ENCODE results near the gene TBX19.

TBX19 gene

GRCh38 chr1:168320800-168321450, 40.2 kb downstream of the TBX19 start:
- DNase-seq = peak; percentile 15

DNA sequence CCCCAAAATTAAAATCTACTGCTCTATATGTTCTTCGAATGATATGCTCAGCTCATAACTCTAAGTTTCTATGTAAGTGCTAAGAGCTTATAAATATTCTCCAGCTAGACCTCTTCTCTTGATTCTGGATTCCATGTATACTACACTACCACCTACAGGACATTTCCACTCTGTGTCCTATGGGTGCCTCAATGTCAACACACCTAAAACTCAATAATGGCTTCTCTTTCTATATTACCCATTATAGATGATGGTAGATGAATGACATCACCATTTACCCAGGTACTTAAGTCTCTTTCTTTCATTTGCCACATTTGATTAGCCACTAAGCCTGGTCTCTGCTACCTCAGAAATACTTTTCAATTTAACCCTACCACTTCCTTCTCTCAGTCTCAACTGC, 41.3 kb downstream of the TBX19 start:
- DNase-seq = peak; percentile 76

DNA sequence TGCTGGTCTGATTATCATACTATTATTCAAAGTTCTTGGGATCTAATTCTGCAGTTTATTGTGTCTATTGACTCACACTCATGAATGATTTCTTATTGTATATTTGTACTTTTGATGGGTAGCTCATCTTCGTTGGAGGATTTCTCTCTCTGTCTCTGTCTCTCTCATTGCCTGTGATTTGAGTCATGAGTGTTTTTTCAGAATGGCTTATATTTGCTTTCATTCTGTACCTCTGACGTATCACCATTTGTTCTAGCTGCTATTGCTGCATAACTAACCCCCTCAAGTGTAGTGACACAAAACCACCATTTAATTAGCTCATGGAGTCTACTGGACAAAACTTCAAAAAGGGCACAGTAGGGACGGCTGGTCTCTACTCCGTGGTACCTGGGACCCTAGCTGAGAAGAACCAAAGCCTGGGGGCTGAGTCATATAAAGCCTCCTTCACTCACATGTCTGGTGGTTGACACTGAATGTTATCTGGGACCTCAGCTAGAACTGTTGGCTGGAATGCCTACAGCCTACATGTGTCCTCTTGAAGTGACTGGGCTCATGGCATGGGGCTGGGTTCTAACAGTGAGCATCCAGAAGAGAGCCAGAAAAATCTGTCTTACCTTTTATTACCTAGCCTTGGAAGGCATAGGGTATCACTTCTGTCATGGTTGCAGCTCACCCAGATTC, 44.2 kb downstream of the TBX19 start:
- DNase-seq = no peak

GRCh38 chr1:168328731-168329364, 48.2 kb downstream of the TBX19 start:
- DNase-seq = no peak

- DNase-seq = no peak
These were observed 49.6 kb downstream of the TBX19 start for GRCh38 chr1:168330285-168330684.

GRCh38 chr1:168331569-168331968, 50.9 kb downstream of the TBX19 start:
- DNase-seq = no peak

GRCh38 chr1:168333562-168334276, 53.0 kb downstream of the TBX19 start:
- no peak for DNase-seq

- no peak for DNase-seq
These were observed 54.8 kb downstream of the TBX19 start for GRCh38 chr1:168335500-168335899.

GRCh38 chr1:168338589-168339503, 58.2 kb downstream of the TBX19 start:
- DNase-seq = no peak

DNA sequence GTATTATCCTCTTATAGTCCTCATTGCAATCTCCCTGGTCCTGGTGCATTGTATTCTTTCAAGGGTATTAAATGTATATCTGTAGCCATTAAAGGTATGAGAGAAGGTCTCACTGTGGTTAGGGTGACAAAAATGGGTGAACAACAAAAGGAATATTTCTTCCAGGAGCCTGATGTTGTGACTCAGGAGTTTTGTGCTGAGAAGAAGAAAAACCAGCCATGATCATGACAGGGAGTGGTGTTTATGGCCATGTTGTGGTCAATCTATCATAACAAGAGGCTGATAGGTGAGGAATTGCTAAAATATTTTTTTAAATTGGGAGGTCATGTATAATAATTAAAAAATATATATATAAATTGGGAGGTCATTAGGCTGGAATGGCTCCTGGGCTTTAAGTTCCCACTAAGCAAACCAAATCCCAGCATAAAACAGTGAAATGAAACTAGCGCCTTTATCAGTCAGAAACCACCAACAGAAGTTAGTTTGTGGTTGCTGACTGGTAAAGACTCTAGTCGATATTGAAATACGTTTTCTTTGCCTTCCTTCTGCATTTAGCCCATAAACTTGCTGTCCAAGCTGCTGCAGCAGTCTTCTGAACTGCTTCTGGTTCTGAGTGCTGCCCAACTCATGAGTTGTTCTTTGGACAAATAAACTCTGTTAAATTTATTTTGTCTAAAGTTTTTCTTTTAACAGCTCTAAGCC, 60.3 kb downstream of the TBX19 start:
- no peak for DNase-seq

DNA sequence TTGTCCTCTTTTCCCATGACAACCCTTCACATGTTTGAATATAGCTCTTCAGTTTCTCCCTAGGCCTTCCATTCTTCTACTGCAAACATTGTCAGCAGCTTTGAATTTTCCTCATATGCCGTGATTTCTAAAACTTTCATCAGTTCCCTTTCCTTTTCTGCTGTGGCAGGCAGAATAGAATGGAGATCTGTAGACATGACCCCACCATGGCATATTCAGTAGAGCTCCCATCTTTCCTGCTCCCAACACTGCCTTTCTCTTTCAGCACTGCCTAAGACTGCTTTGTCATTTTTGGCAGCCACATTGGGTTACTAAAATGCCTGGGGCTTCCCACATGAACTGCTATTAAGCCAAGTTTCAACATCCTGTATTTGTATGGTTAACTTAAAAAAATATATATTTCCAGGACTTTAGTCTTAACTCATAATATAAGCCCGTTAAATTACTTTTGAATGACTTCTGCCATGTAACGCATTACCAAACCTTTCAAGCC, 60.9 kb downstream of the TBX19 start:
- peak; percentile 17 for DNase-seq

GRCh38 chr1:168342572-168343280, 62.0 kb downstream of the TBX19 start:
- DNase-seq = peak; percentile 87

GRCh38 chr1:168343566-168343965, 62.9 kb downstream of the TBX19 start:
- peak; percentile 32 for DNase-seq

DNA sequence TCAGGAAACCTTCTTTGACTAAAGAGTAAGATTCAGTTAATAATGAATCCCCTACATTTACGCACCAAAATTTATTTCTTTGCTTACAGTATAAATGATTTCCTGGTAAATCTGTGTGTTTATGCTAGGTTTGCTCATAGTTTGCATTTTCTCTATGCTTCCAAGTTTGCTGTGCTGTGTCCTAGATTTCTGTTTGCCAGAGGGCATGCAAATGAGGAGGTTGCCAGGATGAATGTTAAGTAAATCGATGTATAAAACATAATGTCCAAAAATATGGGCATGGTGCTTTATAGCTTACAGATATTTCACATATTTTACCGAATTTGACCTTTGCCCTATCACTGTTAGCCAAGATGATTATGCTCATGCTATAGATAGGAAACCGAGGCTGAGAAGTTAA, 63.8 kb downstream of the TBX19 start:
- DNase-seq = no peak

DNA sequence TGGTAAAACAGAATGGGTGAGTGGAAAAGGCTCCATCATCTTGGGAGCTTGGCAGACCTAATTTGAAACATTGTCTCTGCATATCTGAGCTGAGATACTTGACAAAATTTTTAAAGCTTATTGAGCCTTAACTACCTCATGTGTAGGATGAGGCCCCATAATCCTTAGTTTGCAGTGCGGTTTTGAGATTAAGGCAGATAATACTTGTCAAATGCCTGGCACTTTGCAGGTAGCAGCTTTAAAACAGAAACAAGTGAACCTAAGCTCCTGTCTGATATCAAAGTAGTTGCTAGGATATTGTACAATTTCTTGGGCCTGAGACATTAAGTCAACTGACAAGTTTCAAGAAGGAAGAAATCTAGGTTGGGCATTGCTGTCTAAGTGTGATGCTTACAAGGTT, 65.3 kb downstream of the TBX19 start:
- DNase-seq = no peak

DNA sequence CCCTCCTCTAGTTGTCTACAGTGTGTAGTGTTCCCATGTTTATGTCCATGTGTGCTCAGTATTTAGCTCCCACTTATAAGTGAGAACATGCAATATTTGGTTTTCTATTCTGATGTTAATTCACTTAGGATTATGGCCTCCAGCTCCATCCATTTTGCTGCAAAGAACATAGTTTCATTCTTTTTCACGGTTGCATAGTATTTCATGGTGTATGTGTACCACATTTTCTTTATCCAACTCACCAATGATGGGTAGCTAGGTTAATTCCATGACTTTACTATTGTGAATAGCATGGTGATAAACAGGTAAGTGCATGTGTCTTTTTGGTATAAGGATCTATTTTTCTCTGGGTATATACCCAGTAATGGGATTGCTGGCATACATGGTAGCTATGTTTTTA, 67.0 kb downstream of the TBX19 start:
- DNase-seq = no peak

DNA sequence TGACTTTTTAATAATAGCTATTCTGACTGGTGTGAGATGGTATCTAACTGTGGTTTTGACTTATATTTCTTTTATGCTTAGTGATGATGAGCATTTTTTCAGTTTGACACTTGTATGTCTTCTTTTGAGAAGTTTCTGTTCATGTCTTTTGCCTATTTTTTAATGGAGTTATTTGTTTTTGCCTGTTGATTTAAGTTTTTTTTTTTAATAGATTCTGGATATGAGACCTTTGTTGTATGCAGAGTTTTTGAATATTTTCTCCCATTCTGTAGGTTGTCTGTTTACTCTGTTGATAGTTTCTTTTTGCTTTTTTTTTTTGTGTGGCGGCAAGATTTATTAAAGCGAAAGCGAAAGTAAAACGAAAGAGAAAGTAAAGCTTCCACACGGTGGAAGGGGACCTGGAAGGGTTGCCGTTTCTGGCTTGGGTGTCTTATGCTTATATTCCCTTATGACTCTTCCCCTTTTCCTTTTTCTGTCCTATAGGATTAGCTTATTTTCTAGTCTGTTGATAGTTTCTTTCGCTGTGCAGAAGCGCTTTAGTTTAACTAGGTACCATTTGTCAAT, 67.6 kb downstream of the TBX19 start:
- DNase-seq = no peak

- peak; percentile 72 for DNase-seq
These were observed 73.9 kb downstream of the TBX19 start for GRCh38 chr1:168354335-168355269.

All from NCI-H69 (cell line).